ENCODE data around the gene DYNLL1. TPM values are rescaled to one million over a fixed set of nuclear protein-coding genes. Genes with fewer than 3 reads are reported as not detected.
"Not testable (repeated sequence)": the region's sequence is repeated elsewhere in the genome, so short reads cannot be mapped to it uniquely, and the experiment has no call there.

DYNLL1 gene
- 100 to 1,000 TPM; 142 to 209 (median 175) TPM for total RNA-seq

DNA sequence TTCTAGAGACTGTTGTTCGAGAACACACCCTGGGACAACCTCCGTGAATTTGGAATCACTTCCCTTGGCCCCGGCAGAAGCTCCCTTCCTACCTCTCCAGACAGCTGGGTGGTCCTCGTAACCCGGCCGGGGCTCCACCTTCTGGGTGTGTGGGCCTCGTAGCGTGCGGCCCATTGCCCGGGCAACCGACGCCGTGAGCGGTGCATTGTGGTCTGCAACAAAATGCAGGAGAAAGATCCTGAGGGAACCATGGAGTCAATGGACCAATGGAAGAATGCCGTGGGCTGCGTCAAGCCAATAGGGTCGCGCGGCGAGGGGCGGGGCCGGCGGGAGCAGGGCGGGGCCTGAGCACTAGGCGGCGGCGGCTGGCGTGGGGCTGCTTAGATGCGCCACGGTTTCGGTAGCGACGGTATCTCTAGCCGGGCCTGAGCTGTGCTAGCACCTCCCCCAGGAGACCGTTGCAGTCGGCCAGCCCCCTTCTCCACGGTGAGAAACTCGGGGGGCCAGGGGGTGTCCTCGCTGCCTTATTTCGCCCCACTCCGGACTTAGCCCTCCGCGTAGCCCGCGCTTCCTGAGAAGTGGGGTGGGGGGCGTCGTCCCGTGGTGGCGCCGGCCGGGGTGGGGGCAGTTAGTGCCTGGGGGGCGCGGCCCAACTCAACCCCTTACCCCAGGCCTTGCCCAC lies at the start of gene DYNLL1:
Gene DYNLL1 (plus strand): TSS at position 383 of the 682 bp plus-strand sequence. CDS start 309 bp downstream, outside the sequence.
- ATAC-seq (ENCODE audit: low FRiP score) (peak; percentile 99), DNase-seq (ENCODE audit: low spot score) (peak; percentile 97)
- TF ChIP-seq, protein P1, sequence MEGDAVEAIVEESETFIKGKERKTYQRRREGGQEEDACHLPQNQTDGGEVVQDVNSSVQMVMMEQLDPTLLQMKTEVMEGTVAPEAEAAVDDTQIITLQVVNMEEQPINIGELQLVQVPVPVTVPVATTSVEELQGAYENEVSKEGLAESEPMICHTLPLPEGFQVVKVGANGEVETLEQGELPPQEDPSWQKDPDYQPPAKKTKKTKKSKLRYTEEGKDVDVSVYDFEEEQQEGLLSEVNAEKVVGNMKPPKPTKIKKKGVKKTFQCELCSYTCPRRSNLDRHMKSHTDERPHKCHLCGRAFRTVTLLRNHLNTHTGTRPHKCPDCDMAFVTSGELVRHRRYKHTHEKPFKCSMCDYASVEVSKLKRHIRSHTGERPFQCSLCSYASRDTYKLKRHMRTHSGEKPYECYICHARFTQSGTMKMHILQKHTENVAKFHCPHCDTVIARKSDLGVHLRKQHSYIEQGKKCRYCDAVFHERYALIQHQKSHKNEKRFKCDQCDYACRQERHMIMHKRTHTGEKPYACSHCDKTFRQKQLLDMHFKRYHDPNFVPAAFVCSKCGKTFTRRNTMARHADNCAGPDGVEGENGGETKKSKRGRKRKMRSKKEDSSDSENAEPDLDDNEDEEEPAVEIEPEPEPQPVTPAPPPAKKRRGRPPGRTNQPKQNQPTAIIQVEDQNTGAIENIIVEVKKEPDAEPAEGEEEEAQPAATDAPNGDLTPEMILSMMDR (IDR thresholded peaks at IDR 0.05) = no peak

DNA sequence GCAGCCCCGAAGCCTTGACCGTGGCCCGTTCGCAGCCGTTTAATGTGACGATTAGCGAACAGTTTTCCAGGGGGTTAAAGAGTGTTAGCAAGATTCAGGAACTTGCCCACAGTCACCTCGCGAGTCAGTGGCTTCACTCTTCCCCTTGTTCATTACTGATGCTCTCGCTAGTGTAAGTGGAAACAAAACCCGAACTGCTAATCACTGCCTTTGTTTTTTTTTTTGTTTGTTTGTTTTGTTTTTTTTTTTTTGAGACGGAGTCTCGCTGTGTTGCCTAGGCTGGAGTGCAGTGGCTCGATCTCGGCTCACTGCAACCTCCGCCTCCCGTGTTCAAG lies 49.1 kb upstream of the DYNLL1 start:
- not testable (repeated sequence) for ATAC-seq (ENCODE audit: low FRiP score); DNase-seq (ENCODE audit: low spot score)

DNA sequence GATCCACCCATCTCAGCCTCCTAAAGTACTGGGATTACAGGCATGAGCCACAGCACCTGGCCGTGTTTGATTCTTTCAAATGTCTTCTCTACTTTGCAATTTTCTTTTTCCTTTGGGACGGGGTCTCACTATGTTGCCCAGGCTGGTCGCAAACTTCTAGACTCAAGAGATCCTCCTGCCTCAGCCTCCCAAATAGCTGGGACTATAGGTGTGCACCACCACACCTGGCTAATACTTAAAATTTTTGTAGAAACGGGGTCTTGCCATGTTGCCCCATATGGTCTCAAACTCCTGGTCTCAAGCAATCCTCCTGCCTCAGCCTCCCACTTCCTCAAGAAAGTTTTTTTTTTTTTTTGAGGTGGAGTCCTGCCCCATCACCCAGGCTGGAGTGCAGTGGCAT lies 47.9 kb upstream of the DYNLL1 start:
- ATAC-seq (ENCODE audit: low FRiP score) (no peak), DNase-seq (ENCODE audit: low spot score) (no peak)
- TF ChIP-seq, protein P1 (IDR thresholded peaks at IDR 0.05) = no peak

DNA sequence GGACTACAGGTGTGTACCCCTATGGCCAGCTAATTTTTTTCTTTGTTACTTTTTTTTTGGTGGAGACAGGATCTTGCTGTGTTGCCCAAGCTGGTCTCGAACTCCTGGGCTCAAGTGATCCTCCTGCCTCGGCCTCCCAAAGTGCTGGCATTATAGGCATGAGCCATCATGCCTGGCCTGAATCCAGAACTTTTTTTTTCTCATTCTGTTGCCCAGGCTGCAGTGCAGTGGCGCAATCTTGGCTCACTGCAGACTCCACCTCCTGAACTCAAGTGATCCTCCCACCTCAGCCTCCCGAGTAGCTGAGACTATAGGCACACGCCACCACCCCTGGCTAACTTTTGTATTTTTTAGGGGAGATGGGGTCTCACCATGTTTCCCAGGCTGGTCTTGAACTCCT lies 43.4 kb upstream of the DYNLL1 start:
- DNase-seq (ENCODE audit: low spot score); ATAC-seq (ENCODE audit: low FRiP score): not testable (repeated sequence)

DNA sequence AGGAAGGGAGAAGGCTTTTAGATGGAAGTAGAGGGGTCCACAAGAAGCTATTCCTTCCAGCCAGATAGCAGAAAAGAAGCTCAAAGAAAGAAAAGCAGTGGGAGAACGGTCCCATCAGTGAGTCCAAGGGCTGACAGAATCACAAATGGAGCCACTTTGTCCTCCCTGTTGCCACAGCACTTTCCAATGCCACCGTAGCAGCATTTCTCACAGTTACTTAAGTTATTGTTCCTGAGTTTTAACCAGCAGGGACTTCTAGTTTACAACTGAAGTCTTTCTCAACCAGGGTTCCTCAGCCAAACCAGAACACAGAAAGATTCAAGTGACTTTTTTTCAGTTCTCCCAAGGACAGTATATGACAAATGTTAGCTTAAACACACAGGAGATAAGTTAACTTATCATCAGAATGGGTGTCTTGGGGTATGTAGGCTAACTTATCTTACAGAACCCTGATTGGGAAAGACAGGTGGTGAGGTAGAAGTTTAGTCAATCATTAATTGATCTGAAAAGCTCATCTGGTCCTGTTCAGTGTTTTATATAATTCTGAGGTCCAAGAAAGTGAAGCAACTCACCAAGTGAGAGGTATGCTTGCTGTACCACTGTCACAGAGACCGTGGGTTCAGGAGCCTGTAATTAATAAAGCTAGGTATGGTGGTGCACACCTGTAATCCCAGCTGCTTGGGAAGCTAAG lies 42.7 kb upstream of the DYNLL1 start:
- no peak for DNase-seq (ENCODE audit: low spot score)
- ATAC-seq (ENCODE audit: low FRiP score) = no peak
- TF ChIP-seq, protein P1 (IDR thresholded peaks at IDR 0.05) = no peak

DNA sequence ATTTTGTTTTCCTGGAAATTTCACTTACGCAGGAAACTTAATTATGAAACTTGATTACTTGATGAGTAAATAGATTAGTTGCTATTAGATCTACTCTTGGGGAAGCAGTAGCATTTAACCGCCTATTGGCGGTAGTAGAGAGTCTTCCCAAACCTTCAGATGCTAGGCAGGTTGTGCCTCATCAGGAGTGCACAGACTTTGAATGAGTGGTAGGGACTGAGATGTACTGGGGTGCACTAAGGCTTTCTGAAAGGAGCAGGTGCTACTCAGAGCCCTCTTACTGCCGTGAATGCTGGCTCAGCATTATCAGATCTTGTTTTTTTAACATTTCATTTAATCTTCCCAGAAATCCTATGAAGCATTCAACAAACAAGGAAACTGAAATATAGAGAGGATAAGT lies 41.9 kb upstream of the DYNLL1 start:
- ATAC-seq (ENCODE audit: low FRiP score) = no peak
- TF ChIP-seq, protein P1 (IDR thresholded peaks at IDR 0.05) = no peak

DNA sequence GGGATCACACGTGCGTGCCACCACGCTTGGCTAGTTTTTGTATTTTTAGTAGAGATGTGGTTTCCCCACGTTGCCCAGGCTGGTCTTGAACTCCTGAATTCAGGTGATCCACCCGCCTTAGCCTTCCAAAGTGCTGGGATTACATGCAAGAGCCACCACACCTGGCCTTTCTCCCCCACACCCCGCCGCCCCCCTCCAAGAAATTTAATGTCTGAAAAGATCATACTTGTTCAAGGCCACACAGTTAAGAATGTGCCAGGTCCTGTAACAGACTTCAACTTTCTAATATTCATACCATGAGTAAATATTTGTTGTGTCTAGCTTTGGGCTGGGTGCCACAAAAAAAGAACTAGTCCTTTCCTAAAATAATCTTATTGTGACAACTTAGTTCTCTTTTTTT lies 40.6 kb upstream of the DYNLL1 start:
- ATAC-seq (ENCODE audit: low FRiP score) (no peak), DNase-seq (ENCODE audit: low spot score) (no peak)
- TF ChIP-seq, protein P1 (IDR thresholded peaks at IDR 0.05) = no peak

More for the DNA sequence above, 41.9 kb upstream of the DYNLL1 start:
- DNase-seq (ENCODE audit: low spot score) = no peak

DNA sequence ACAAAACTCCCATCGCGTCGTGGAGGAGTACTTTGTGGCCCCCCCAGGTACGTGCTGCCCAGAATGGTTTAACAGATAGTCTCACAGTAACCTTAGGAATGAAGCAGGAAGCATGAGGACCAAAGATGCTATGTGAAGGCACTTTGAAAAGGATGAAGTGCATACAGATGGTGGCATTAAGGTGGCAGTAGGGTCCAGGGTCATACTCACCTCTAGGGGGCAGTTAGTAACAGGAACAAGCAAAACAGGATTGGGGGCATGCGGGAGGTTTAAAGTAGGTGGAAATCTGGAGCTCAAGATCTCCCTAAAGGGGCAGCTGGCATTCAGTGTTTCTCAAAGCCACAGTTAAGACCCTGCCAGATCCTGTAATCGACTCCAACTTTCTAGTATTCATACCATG lies 38.8 kb upstream of the DYNLL1 start:
- TF ChIP-seq, protein P1 (IDR thresholded peaks at IDR 0.05) = no peak
- DNase-seq (ENCODE audit: low spot score) (no peak), ATAC-seq (ENCODE audit: low FRiP score) (no peak)

All from omental fat pad (tissue), 4 donors.